ENCODE results near the gene CMC2. TPM values are rescaled to one million over a fixed set of nuclear protein-coding genes. Genes with fewer than 3 reads are reported as not detected.
A peak's percentile ranks its signal among the peaks of the same experiment; 100 is the strongest.

CMC2 gene
- total and polyA plus RNA-seq, 9 of the 15 experiments (the other 6 are each of a cell fraction or from before 2014, with no cell fraction given): 122 to 501 (median 172) TPM

DNA sequence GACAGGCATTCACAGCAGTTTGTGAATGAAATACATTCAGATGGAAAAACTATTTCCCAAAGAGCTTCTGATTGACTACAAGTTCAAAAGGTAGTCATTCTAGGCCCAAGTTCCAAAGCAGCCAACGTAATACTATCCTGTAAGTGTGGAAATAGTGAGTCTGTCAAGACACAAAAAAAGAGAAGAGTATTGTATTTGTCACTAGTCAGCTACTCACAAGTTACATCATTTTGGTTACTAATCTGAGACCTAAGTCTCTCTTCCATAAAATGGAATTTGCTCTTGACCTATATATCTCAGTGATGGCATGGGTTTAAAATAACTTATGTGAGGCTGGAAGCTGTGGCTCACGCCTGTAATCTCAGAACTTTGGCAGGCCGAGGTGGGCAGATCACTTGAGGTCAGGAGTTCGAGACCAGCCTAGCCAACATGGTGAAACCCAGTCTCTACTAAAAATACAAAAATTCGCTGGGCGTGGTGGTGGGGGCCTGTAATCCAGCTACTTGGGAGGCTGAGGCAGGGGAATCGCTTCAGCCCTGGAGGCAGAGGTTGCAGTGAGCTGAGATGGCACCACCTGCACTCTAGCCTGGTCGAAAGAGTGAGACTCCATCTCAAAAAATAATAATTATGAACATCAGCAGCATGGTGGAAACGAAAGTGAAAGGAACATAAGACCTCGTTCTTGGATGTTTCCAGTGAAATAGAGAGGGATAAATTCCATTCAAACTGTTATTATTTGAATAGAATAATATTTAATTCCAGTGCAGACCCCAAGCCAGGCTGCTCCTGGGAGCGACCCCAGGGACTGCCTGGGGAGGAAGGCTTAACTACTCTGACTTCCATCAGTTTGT, 2.9 kb downstream of the CMC2 start:
- no peak overlapping the region for H3K27ac ChIP-seq (ENCODE audit: extremely low read depth, low read depth, low read length)
- no peak overlapping the region for H2AFZ ChIP-seq (ENCODE audit: low read depth, low read length)
- peaks cover 93% of the 10 kb centered on the region for H3K79me2 ChIP-seq (ENCODE audit: control insufficient read depth, insufficient read depth, low read length)
- no peaks in the 10 kb centered on the region for H3K27me3 ChIP-seq (ENCODE audit: control insufficient read depth in 2 of 2, insufficient read depth in 2 of 2, low read length in 2 of 2)
- ChIA-PET CTCF (ENCODE audit: low intra/inter-chr PET ratio) (interaction anchor here (0.6 to 0.8 kb wide), 3 partner anchors 14 to 579 kb away, joined by 3 to 4 read pairs (median 3); partner anchors contain the start of gene ATMIN), POLR2A (interaction anchor here (0.5 to 2.0 kb wide), 10 partner anchors 10 to 804 kb away, joined by 3 to 8 read pairs (median 3); partner anchors contain the start of gene ATMIN)
- in situ Hi-C loops (cut with MboI) (loop anchor here (25.0 kb wide), 1 partner anchor 733 kb away; no protein-coding TSS in a partner anchor), intact Hi-C loops (cut with micrococcal nuclease) (no loop called here)
- no peaks in the 10 kb centered on the region for H3K9me3 ChIP-seq (replicated peaks; ENCODE audit: control insufficient read depth, insufficient read depth, low read depth, low read length)
- H3K4me3 ChIP-seq: peak overlapping the region; percentile 82; the same call in 1 of the 2 replicates
- ATAC-seq (no peak), DNase-seq (ENCODE audit: extremely low read depth in 1 of 4, low spot score in 3 of 4) (no peak), FAIRE-seq (no peak)
- H3K36me3 ChIP-seq (ENCODE audit: control insufficient read depth, insufficient read depth, low read length): peaks cover 13% of the 10 kb centered on the region; the same call in 2 of the 3 replicates
- BruUV-seq (replicated peaks): no TSS peak
- peak overlapping the region in 1 of 2 experiments; percentile 66; a peak in 2 of 4 replicates for H3K9ac ChIP-seq (ENCODE audit: insufficient read depth in 1 of 2, low read depth in 2 of 2, low read length in 2 of 2)
- H3K9me1 ChIP-seq (ENCODE audit: control insufficient read depth, insufficient read depth, low read length): peaks cover 4% of the 10 kb centered on the region
- H3K4me1 ChIP-seq (replicated peaks in 1 of 2; ENCODE audit: control insufficient read depth in 2 of 2, insufficient read depth in 2 of 2, low read length in 2 of 2): peaks cover 21 to 28% of the 10 kb centered on the region in 2 experiments; a peak in 4 of 5 replicates
- H4K20me1 ChIP-seq (replicated peaks; ENCODE audit: control insufficient read depth, insufficient read depth, low read length): peaks cover 22% of the 10 kb centered on the region
- TF ChIP-seq, protein P1, sequence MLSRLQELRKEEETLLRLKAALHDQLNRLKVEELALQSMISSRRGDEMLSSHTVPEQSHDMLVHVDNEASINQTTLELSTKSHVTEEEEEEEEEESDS (CRISPR knock-in tag; IDR thresholded peaks at IDR 0.05): no peak
- TF ChIP-seq ZBTB1 (CRISPR knock-in tag; IDR thresholded peaks at IDR 0.05; ENCODE audit: borderline replicate concordance, low read depth) (no peak), ZFP1 (CRISPR knock-in tag; IDR thresholded peaks at IDR 0.05) (no peak), ZFX (CRISPR knock-in tag; IDR thresholded peaks at IDR 0.05) (0 out of 2 replicates have a peak, but pooled peaks have one; percentile 14), SMC3 (conservative IDR thresholded peaks at IDR 0.05; ENCODE audit: insufficient read depth, low read depth, low read length) (no peak), VEZF1 (CRISPR knock-in tag; IDR thresholded peaks at IDR 0.05) (0 out of 2 replicates have a peak, but pooled peaks have one; percentile 4), HLTF (IDR thresholded peaks at IDR 0.05) (no peak), CEBPG (CRISPR knock-in tag; IDR thresholded peaks at IDR 0.05) (no peak), CEBPG (tag; conservative IDR thresholded peaks at IDR 0.05 in 1 of 2, IDR thresholded peaks at IDR 0.05 in 1 of 2) (0 out of 4 replicates have a peak, but pooled peaks of 1 of the 2 experiments have one; percentile 17), DPF2 (IDR thresholded peaks at IDR 0.05) (no peak), HNRNPUL1 (IDR thresholded peaks at IDR 0.05; ENCODE audit: low read length) (no peak), ZNF274 (IDR thresholded peaks at IDR 0.05; ENCODE audit: borderline replicate concordance, low read depth, low read length) (no peak)
- TF ChIP-seq, protein P2, sequence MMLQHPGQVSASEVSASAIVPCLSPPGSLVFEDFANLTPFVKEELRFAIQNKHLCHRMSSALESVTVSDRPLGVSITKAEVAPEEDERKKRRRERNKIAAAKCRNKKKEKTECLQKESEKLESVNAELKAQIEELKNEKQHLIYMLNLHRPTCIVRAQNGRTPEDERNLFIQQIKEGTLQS (IDR thresholded peaks at IDR 0.05): 0 out of 2 replicates have a peak, but pooled peaks have one; percentile 32
- TF ChIP-seq, protein P2 (CRISPR knock-in tag; conservative IDR thresholded peaks at IDR 0.05): no peak
- WGBS (ENCODE audit: insufficient coverage, low coverage, missing lambda C conversion rate): 51% methylated on average over 11 of the region's 11 CpGs
- peak overlapping the region; percentile 97 for H3K4me2 ChIP-seq (ENCODE audit: insufficient read depth, low read length)
